CD4-positive, alpha-beta T cell treated with Interleukin-4 for 1 hour (primary cell): ENCODE data around the gene ZMYND10.
A peak's percentile ranks its signal among the peaks of the same experiment; 100 is the strongest.

Experiments
- DNase-seq, 2 donors: peaks; one replicate each; pipeline ENCODE4 v3.0.0-alpha.2; 2020 to 2022

Gene ZMYND10

DNA sequence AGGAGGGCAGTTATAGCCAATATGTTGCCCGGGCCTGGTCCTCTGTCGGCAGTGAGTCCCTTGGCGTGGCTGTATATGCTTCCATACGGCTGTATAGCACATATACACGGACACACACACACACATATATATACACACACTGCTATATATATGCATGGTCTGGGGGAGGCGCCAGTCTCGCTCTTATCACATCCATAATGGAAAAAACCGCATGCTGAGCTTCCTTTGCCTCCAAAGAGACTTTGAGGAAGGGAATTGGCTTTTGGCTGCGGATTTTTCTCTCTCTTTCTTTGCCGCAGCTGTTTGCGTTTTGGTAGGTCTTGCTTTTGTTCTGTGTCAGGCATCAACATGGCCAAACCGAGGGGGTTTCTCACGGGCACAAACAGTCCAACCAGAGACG is 25.1 kb upstream of the ZMYND10 start:
- DNase-seq, result no peak

DNA sequence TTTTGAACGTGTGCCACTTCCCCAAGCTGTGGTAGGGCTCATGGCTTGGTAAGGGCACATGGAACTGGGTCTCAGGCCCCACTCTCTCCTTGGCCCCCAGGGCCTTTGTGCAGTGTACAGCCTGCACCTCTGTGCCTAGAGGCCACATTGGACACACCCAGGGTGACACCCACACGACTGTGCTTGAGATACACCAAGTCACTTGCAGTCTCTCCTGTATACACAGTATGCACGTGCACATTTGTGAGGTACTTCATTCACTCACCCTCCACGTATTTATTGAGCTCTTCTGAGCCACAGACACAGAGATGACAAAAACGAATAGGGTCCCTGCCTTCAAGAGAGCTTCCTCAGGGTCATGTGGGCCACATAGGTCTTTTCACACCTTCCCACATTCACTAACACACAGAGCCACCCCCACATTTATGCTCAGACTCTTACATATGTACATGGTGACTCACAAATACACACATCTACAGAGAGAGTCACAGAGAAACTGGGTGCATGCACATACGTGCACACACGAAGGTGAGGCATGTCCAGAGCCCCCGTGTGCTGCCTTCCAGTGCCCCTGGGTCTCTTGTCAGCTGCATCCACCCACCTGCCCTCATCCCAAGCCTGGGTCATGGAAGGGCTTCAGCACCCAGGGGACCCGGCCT is 23.6 kb upstream of the ZMYND10 start:
- DNase-seq, result no peak

DNA sequence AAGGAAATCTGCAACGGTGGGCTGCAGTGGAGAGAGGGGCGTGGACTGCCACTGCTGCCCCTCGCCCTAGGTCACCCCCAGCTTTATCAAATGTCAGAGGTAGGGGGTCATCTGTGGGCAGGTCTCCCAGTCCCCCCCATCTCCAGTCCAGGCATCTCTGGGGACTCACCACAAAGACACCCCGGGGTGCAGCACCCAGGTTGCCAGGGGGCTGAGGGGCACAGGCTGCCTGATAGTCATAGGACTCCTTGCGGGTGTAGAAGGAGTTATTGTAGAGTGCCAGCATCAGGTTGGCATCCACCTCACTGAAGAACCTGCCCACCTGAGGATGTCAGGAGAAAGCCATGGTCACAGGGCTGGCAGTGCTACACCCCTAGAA is 20.3 kb upstream of the ZMYND10 start:
- no peak for DNase-seq

DNA sequence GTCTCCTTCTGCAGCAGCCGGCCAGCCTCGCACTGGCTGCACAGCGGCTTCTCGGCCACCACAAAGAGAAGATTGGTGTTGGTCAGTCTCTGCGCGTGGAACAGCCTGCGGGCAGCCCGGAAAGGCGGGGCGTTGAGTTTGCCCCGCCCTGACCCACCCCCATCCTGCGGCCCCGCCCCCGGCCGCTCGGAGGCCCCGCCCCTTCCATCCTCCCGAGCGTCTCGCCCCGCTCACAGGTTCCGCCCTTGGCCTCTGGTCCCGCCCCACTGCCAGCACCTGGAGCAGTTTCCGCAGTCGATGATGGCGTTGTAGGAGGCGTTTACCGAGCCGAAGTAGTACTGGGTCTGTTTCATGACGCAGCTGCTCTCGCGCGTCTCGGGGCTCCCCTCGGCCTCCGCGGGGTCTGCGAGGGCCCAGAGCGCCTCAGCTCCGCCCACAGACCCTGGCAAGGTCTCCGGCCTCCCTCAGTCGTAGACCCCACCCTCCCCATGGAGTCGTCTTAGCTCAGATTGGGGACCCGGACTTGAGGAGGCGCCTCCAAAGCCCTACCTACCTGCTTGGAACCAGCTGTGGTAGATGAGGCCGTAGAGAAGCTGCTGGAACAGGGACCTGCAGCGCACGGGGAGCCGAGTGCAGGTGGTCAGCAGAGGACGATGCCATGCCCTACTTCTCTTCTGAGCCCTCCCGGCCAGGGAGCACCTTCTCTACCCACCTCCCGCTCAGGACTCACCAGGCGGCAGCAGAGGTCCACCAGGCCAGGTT is 19.7 kb upstream of the ZMYND10 start:
- DNase-seq, result peak; percentile 96 to 97

DNA sequence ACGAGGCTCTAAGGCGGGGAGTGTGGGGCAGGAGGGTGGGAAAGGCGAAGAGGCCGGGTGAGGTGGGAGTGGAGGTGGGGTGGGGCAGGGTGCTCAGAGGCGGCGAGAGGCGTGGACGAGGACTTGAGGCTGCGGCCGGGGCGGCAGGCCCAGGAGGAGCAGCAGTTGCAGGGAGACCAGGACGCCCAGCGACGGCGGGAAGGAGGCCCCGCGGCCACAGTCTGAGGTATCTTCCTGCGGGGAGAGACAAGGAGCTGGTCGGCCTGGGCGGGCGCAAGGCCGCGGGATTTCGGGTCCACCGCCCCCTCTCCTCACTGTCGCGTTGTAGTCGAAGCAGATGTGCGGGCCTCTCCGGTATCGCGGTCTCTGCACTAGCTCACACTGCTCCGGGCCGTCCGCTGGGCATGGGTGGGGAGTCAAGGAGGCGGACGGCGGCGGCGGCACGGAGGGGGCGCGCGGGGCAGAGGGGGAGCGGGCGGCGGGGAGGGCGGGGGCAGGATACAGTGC is 19.1 kb upstream of the ZMYND10 start:
- DNase-seq, result no peak

DNA sequence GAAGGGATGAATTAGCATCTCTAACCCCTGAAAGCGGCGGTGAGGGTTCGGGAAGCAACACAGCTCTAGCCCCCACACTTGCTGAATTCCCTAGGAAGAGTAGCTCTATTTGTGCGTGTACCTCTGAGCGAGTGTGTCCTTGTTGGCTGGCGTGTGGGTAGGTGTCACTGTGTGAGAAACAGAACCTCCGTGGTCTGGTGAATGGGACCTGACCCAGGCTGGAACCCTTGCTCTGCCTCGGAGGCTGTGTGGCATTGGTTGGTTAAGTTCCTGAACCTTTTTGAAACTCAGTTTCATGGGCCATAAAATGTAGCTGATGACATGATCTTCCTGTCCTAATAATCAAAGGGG is 14.2 kb upstream of the ZMYND10 start:
- no peak for DNase-seq

DNA sequence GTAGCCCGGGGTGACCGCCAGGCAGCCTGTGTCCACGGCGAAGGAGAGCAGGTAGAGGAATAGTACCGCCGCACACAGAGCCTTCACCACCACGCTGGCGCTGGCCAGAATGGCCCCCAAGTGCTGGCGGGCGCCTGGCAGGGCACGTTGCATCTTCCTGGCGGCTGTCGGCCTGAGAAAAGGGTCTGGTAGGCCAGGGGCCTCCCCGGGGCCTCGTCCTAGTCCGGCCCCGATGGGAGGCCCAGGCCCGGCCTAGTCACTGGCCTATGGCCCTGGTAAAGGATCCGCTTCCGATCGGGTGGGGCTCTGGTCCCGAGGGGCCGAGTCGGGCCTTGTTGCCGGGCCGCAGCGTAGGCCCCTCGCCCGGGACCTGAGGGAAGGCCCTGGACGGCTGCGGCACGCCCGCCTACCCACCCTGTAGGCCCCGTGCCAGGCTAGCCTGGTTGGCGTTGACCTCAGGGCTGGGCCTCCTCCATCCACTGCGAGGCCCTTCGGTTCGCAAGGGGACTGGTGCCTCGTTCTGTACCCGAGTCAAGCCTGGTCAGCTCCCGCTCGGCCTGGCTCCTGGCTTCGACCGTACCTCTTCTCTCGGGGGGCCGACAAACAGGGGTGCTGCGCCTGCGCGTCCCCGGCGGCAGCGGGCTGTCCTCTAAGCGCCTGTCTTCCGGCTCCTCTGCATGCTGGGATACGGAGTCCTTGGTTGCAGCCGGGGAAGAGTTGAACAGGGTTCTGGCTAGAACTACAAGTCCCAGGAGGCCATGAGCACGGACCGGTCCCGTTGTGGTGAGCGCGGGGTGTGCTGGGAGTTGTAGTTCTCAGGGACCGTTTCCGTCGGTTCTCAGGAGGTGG is 13.6 kb upstream of the ZMYND10 start, which contains the start of gene TMEM115:
TSS of gene TMEM115 (minus strand) at position 611 of the 849 bp plus-strand sequence. CDS start at position 153, 458 bp downstream.
- peak; percentile 98 for DNase-seq

DNA sequence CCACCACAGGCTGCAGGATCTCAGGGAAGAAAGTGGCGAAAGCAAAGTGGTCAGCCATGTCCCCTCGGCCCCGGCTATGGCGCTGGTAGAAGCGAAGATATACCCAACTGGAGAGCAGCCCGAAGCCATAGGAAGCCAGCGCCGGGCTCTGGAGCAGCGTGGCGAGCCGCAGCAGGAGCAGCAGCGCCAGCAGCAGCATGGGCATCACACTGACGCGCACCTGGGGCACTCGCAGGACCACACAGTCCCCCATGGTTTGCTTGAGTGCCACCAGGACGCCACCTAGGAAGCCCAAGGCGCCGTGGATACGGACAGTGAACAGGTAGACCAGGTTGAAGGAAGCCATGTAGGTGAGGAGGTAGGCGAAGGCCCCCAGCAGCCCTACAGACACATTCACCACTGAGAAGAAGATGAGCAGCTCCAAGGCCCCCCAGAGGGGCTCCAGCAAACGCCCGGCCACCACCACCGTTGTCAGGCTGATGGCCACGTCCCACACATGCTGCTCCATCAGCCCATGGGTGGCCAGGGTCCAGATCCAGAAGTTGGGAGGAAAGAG is 12.9 kb upstream of the ZMYND10 start:
- no peak for DNase-seq

DNA sequence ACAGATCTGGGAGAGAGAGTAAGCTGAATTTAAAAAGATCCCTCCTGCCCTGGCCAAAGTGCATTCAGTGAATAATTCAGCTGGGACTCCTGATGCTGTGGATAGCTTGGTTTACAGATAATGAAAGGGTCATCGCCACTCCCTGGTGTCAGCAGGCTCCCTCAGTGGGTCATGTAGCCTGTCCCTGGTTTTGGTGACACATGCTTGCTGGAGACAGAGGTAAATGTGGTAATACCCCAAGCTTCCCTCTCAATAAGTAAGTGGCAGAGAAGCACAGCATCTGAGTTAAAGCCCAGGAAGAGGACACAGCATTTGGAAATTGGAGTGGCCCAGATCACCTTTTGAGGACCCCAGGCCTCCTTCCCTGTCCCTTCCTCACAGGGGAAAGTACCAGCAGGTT is 11.9 kb upstream of the ZMYND10 start:
- DNase-seq, result no peak

DNA sequence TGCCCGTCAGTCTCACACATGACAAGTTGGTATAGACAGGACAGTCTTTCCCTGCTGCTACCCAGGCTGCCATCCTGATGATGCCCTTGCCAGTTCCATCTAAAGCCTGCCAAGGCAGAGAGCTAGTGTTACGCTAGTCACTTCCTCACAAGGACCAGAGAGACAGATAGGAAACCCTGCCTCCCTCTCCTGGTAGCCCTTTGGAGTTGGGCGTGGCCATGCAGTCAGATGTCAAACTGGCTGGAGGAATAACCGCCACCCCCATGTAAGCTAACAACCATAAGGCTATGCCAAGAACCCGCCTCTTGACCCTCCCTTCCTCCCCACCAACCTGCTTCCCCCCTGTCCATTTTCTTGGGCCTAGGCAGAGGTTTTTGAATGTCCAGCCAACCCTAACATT is 11.0 kb upstream of the ZMYND10 start:
- DNase-seq, result no peak

DNA sequence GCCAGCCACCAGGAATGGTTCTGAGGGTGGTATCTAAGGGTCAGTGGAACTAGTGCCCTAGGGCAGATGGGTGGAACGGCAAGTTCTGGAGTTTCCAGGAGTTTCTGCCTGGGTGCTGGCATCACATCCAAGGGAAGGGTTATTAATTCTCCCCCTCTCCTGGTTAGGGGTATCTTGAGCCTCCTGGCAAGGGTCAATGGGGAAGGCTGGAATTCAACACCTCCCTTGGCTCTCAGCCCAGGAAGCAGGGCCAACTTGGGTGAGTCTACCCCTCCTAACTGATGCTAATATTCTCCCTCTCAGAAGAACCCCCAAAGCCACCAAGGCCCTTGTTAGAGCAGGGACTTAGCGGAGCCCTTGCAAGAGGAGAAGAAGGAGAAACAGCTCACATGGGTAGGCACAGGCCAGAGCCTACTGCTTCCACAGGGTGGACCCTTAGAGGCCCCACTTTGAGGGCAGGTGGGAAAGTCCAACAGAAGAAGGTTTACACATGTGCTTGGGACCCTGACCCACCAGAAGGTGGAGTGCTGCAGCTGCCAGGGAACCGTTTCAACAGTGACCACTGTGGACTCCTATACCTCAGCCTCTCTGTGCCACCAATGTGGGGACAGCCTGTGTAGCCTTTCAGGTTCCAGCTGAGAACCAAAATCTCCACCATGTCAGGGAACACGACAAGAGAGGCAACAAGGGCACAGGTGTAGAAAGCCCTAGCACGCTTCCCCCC is 10.5 kb upstream of the ZMYND10 start:
- no peak for DNase-seq

DNA sequence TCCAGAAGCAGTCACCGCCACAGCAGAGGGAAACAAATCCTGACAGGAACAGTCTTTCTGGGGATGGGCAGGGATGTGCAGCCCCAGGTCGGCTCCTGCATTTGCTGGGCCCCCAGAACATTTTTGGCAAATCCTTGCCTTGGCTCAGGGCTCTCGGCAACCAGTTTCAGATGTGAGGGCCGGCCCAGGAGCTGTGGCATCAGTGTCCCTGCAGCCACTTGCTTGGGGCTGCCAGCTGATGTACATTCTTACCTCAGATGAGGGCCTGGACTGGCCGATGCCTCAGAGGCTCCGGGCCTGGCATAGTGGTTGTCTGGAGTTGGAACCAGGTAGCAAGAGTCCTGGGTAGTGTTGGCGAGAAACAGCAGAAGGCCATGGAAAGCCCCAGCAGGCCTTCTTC is 9.3 kb upstream of the ZMYND10 start:
- no peak for DNase-seq

DNA sequence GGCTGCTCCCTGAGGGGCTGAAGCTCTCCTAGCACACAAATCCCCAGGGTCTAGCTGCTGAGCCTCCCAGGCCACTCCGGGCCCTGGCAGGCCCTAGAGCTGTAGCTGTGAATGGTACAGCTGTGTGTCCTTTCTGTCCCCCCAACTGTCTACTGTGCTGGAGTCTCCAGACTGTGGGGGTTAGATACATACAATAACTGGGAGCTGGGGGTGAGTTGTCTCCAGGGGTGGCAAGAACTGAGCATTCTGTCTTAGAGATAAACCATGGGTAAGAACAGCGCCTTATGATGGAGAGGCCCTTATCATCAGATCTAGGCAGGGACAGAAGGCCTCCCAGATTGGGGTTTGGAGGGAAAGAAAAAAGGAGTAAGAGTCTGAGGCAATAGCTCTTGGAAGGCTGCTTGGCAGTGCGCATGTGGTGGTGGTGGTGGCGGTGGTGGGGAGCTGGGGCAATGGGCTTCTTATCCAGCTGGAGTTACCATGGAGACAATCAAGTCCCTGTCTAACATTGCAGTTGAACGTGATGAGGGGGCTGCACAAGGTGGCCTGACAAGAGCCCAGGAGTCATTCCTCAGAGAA is 8.7 kb upstream of the ZMYND10 start:
- DNase-seq, result no peak

DNA sequence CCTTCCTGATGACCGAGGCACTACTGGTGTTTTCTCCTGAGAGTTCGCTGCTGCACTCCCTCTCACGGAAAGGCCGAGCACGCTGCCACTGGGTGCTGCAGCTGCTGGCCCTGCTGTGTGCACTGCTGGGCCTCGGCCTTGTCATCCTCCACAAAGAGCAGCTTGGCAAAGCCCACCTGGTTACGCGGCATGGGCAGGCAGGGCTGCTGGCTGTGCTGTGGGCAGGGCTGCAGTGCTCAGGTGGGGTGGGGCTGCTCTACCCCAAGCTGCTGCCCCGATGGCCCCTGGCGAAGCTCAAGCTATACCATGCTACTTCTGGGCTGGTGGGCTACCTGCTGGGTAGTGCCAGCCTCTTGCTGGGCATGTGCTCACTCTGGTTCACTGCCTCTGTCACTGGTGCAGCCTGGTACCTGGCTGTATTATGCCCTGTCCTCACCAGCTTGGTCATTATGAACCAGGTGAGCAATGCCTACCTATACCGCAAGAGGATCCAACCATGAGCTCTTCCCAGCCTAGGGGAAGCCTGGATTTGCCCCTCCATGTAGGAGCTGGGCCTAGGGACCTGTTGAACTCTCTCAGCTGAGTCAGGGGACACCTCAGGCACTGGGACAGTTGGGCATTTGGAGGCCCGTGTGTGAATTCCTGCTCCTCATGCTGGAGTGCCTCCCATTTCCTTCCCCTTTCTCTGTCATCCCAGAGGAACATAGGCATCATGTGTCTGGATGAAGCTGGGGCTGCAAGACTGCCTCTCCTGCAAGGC is 7.9 kb upstream of the ZMYND10 start:
- no peak for DNase-seq

DNA sequence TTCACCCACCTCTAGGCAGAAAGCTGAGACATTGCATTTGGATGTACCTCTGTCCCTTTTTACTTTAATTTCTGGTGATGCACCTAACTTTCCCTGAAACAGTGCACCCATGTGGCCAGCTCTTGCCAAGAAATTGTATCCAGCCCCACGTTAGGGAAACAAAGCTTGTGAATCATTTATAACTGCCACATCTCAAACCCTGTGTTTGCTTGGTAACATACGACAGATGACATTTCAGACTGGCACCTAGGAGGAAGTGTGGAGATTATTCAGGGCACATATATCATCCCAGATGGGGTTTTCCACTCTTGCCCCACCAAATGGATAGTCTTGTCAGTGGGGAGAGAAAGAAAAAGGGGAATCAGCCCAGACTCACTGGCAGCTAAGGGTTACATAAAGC is 7.2 kb upstream of the ZMYND10 start:
- DNase-seq, result no peak

DNA sequence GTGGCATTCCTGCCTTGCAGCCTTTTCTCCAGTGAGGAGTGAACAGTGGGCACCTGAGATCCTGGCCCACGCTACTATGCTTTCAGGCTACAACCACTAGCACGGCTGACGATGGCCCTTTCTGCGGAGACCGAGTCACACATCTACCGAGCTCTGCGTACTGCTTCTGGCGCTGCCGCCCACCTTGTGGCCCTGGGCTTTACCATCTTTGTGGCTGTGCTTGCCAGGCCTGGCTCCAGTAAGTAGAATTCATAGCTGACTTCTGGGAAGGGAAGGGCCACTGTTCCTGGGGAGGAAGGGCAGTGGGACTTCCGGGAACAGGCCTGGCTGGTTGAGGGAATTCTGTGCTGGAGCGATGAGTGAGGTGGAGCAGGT is 5.8 kb upstream of the ZMYND10 start:
- DNase-seq, result no peak

DNA sequence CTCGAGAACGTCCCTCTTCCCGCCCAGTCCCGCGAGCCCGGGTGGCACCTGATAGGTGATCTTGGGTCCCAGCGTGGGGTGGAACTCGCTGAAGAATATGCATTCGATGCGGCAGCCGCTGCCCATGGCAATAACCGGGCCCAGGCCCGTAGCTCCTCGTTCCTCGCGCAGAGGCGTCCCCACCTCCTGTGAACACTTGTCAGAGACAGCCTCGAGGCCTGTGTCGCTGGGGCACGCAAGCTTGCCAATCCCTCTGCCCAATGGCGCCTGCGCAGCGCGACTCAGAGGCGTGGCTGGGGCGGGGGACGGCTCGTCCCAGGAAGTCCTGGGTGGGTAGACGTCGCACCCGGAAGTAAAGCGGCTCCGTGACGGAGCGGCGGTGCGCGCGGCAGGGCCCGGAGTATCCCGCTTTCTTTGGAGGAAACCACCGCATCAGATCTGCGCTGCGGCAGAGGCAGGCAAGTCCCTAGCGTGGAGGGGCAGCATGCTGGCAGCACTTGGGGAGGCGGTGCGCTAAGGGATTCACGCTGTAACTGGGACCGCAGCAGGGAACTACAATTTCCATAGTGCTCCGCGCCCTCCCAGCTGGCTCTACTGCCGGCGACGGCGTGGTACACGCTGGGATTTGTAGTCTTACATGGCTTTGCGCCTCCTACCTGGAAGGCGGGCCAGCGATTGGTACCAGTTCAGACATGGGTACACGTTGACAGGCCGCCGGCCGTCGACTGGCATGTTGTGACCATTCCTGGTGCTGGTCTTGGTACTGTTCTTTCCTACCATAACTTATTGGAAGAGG is 5.2 kb upstream of the ZMYND10 start, which contains the start of the genes CYB561D2 and NPRL2:
TSS of gene CYB561D2 (plus strand) at position 336 of the 796 bp plus-strand sequence. CDS start 572 bp downstream, outside the sequence.
TSS of gene NPRL2 (minus strand) at position 249 of the 796 bp plus-strand sequence. CDS start at position 126, 123 bp downstream.
- DNase-seq, result peak; percentile 98

DNA sequence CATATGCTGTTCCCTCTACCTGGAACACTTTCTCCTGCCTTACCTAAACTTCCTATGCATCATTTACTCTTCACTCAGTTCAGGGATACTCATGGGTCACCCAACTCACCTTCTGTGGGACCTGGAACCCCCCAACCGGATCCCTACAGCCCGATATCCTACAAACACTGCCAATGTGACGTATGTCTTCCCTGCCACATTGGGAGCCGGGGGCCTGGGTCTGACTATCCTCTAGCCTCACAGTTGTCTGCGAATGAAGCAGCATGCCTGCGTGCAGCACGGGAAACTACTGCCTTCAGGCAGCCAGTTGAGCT is 4.6 kb upstream of the ZMYND10 start:
- no peak for DNase-seq

DNA sequence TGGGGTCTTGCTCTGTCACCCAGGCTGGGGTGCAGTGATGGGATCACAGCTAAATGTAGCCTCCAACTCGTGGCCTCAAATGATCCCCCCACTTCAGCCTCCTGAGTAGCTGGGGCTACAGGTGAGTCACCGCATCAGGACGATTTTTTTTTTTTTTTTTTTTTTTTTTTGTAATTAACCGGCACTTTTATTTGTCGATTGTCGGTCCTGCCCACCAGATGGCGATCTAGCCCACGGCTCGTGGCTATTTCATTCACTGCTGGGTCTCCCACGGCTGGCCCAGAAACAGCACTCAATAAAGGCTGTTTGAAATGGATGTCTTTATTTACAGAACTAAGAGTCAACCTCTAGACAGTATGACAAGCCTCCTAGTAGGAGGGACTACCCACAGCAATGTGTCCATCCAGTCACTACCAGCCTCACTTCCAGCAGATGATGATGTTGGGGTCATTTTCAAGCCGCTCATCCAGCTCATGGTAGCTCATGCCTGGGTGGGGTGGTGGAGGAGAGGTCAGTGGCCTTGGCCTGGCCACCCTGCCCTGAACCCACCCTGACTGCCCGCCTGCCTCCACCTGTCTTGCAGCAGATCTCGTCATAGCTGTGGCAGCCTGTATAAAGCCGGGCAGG is 1.8 kb upstream of the ZMYND10 start:
- peak; percentile 87 to 88 for DNase-seq

DNA sequence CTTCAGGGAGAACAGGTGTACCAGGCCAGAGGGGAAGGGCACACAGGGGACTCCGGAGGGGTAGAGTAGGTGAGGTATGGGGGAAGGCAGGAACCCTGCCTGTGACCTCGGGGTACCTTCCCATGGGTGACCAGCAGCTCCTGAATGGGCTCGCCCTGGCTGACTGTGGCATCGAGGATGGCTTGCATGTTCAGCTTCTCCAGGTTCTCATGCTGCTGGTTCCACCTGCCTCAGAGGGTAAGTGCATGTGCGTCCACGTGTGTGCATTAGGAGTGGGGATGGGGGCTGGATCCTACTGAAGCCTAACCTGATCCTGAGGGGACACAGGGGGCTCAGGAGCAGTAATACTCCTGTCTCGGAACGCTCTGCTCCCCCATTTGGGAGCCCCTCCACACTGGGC is 524 bp downstream of the ZMYND10 start:
- DNase-seq, result no peak
